ENCODE data around the gene CCL19. TPM values are rescaled to one million over a fixed set of nuclear protein-coding genes. Genes with fewer than 3 reads are reported as not detected.

Gene CCL19
- total RNA-seq, 4 donors from 2014 or later = 0.57 to 0.71 TPM; not detected in 2

DNA sequence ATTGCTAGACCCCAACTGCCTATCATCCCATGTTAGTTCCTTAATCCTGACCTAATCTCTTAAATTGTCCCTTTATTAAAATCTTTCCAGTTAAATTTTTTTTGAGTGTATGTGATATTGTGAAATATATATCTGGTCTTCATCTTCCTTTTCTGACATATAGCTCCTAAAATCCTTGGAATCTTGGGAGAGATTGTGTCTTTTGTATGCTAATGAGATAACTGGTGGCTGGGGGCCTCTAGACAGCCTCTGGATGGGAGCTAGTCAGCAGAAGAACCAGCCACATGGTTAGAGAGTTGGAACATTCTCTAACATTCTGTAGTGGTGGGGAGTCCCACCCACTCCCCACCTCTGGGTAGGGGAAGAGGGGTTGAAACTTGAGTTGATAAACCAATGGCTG is 3.7 kb upstream of the CCL19 start:
- no peak for DNase-seq (ENCODE audit: extremely low spot score)
- TF ChIP-seq EP300 (IDR thresholded peaks at IDR 0.05) (no peak), CTCF (IDR thresholded peaks at IDR 0.05) (no peak), POLR2AphosphoS5 (IDR thresholded peaks at IDR 0.05) (no peak), POLR2A (IDR thresholded peaks at IDR 0.05; ENCODE audit: low read depth) (no peak)
- H3K27me3 ChIP-seq = no peaks in the 10 kb centered on the region
- no peak overlapping the region for H3K27ac ChIP-seq (replicated peaks in 1 of 4)
- H3K36me3 ChIP-seq = no peaks in the 10 kb centered on the region
- H3K4me3 ChIP-seq = no peak overlapping the region
- intact Hi-C loops (cut with DNase I) = no loop called here
- peaks cover 0 to 3% (median 0%) of the 10 kb centered on the region in 4 donors for H3K4me1 ChIP-seq
- H3K9me3 ChIP-seq = no peaks in the 10 kb centered on the region

DNA sequence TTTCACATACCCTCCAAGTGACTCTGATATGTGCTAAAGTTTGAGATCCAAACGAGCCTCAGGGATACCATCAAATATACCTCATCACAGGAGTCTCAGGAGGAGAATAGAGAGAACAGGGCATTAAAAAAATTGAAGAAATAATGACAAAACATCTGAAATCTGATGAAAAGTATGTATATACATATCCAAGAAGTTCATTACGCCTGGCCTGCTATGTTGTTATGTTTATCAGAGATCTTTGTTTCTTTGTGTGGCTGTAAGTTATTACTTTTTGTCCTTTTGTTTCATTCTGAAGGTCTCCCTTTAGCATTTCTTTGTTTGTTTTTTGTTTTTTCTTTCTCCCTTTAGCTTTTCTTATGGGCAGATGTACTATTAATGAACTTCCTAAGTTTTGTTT is 2.5 kb upstream of the CCL19 start:
- no peak for DNase-seq (ENCODE audit: extremely low spot score)
- Histone ChIP-seq H3K4me1 (peaks cover 0 to 3% (median 0%) of the 10 kb centered on the region in 4 donors), H3K9me3 (no peaks in the 10 kb centered on the region), H3K27me3 (no peaks in the 10 kb centered on the region), H3K4me3 (no peak overlapping the region), H3K27ac (replicated peaks in 1 of 4) (no peak overlapping the region), H3K36me3 (no peaks in the 10 kb centered on the region)
- intact Hi-C loops (cut with DNase I) = no loop called here
- 84% methylated on average over 2 of the region's 2 CpGs for WGBS
- TF ChIP-seq POLR2A (IDR thresholded peaks at IDR 0.05; ENCODE audit: low read depth) (no peak), POLR2AphosphoS5 (IDR thresholded peaks at IDR 0.05) (no peak), CTCF (IDR thresholded peaks at IDR 0.05) (no peak), EP300 (IDR thresholded peaks at IDR 0.05) (no peak)

DNA sequence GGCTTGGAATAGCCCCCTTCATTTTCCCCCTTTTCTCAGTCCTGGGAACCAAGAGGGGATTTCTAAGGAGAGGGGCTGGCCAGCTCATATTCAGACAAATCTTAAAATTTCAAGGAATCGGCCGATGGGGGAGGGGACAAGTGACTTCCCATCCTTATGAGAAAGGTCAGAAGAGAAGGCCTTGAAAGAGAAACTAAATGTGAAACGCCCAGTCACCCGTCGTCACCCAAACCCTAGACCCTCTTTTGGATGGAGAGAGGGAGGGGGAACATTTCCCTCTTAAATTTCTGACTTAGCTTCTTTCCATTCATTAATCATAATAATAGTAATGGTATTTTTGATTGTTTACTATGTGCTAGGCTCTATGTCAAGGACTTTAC is 850 bp upstream of the CCL19 start:
- no peaks in the 10 kb centered on the region for H3K27me3 ChIP-seq
- 74% methylated on average over 5 of the region's 5 CpGs for WGBS
- H3K9me3 ChIP-seq = no peaks in the 10 kb centered on the region
- no peaks in the 10 kb centered on the region for H3K36me3 ChIP-seq
- intact Hi-C loops (cut with DNase I) = no loop called here
- H3K27ac ChIP-seq (replicated peaks in 1 of 4) = no peak overlapping the region
- no peak for DNase-seq (ENCODE audit: extremely low spot score)
- no peak overlapping the region for H3K4me3 ChIP-seq
- TF ChIP-seq EP300 (IDR thresholded peaks at IDR 0.05) = no peak
- TF ChIP-seq POLR2A (IDR thresholded peaks at IDR 0.05; ENCODE audit: low read depth) = no peak
- no peak for TF ChIP-seq POLR2AphosphoS5 (IDR thresholded peaks at IDR 0.05)
- TF ChIP-seq CTCF (IDR thresholded peaks at IDR 0.05) = no peak
- H3K4me1 ChIP-seq = peaks cover 0 to 11% (median 0%) of the 10 kb centered on the region in 4 donors

DNA sequence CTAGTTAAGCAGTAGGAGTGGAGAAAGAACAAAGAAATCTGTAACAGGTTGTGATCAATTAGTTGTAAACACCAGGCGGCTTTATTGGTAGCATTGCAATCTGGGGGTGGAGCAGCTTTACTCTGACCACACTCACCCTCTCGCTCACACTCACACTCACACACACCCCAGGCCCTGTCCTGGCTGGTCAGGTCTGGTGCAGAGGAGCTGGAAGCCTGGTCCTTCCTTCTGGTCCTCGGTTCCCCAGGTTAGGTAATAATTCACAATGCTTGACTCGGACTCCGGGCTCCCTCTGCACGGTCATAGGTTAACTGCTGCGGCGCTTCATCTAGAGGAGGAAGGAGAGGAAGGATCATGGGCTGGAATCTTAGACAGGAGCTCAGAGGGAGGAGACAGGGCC is 1.6 kb downstream of the CCL19 start:
- Histone ChIP-seq H3K27ac (replicated peaks in 1 of 4) (no peak overlapping the region), H3K9me3 (no peaks in the 10 kb centered on the region), H3K4me3 (no peak overlapping the region), H3K36me3 (no peaks in the 10 kb centered on the region), H3K4me1 (peaks cover 0 to 13% (median 0%) of the 10 kb centered on the region in 4 donors), H3K27me3 (no peaks in the 10 kb centered on the region)
- no peak for DNase-seq (ENCODE audit: extremely low spot score)
- 92% methylated on average over 8 of the region's 8 CpGs for WGBS
- intact Hi-C loops (cut with DNase I) = no loop called here
- no peak for TF ChIP-seq POLR2AphosphoS5 (IDR thresholded peaks at IDR 0.05)

DNA sequence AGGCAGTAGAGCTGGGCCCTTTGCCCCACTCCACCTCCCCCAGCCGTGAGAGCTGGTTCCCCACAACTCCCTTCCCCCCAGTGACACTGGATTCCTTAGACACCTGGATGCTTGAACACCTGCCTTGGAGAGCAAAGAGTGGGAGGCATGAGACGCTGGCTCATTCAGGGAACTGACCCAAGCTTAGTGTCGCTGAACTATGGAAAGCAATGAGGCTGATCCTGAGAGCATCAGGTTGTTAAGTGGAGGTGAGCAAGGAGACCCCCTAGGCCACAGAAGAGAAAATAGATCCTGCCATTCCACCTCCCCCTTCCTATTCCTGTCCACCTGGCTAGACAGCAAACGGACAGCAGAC is 2.0 kb downstream of the CCL19 start:
- no peak overlapping the region for H3K27ac ChIP-seq (replicated peaks in 1 of 4)
- intact Hi-C loops (cut with DNase I) = no loop called here
- H3K4me1 ChIP-seq = peaks cover 0 to 13% (median 0%) of the 10 kb centered on the region in 4 donors
- no peak for TF ChIP-seq POLR2A (IDR thresholded peaks at IDR 0.05; ENCODE audit: low read depth)
- TF ChIP-seq EP300 (IDR thresholded peaks at IDR 0.05) = no peak
- TF ChIP-seq POLR2AphosphoS5 (IDR thresholded peaks at IDR 0.05) = no peak
- TF ChIP-seq CTCF (IDR thresholded peaks at IDR 0.05) = no peak
- H3K36me3 ChIP-seq = no peaks in the 10 kb centered on the region
- no peak for DNase-seq (ENCODE audit: extremely low spot score)
- no peaks in the 10 kb centered on the region for H3K27me3 ChIP-seq
- no peaks in the 10 kb centered on the region for H3K9me3 ChIP-seq
- 86% methylated on average over 4 of the region's 4 CpGs for WGBS
- no peak overlapping the region for H3K4me3 ChIP-seq

All from esophagus muscularis mucosa (tissue), 4 donors.